Measurements from ENCODE around the gene CILP.

Gene CILP, protein sequence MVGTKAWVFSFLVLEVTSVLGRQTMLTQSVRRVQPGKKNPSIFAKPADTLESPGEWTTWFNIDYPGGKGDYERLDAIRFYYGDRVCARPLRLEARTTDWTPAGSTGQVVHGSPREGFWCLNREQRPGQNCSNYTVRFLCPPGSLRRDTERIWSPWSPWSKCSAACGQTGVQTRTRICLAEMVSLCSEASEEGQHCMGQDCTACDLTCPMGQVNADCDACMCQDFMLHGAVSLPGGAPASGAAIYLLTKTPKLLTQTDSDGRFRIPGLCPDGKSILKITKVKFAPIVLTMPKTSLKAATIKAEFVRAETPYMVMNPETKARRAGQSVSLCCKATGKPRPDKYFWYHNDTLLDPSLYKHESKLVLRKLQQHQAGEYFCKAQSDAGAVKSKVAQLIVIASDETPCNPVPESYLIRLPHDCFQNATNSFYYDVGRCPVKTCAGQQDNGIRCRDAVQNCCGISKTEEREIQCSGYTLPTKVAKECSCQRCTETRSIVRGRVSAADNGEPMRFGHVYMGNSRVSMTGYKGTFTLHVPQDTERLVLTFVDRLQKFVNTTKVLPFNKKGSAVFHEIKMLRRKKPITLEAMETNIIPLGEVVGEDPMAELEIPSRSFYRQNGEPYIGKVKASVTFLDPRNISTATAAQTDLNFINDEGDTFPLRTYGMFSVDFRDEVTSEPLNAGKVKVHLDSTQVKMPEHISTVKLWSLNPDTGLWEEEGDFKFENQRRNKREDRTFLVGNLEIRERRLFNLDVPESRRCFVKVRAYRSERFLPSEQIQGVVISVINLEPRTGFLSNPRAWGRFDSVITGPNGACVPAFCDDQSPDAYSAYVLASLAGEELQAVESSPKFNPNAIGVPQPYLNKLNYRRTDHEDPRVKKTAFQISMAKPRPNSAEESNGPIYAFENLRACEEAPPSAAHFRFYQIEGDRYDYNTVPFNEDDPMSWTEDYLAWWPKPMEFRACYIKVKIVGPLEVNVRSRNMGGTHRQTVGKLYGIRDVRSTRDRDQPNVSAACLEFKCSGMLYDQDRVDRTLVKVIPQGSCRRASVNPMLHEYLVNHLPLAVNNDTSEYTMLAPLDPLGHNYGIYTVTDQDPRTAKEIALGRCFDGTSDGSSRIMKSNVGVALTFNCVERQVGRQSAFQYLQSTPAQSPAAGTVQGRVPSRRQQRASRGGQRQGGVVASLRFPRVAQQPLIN

DNA sequence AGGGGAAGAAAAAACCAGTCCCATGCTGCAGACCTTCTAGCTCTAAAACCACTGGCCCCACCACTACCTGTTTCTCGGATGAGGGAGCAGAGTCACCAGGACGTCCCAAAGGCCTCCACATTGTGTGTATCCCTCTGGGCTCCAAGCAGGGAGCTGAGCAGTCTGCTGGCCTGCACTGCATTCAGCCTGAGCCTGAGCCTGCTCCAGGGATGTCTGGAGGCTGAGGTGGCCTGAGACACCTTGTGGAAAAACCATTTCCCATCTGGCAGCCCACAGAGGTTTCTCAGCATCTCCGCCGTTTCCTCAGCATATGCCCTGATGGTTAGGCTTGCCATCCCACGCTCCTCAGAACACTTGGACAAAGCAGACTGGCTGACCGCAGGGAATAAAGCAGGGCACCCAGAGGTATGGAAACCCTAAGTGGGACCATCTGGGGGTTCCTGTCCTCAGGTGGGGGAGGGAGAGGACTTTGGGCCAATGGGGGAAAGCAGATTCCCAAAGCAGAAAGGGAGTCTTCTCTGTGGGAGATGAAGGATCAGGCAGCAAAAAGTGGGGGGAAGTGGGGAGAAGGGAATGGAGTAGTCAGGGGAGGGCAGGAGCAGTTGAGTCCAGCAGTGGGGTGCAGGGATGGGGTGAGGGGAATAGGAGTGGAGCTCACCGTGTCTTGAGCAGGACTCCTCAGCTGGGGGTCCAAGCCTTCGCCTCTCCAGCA is at the start of gene CILP:
TSS of gene CILP (minus strand) at position 704 of the 712 bp plus-strand sequence. CDS start 1,718 bp downstream, outside the sequence.
- Histone ChIP-seq H3K27ac (ENCODE audit: low read depth in 2 of 2, low read length in 2 of 2) (peak within 1 kb of the TSS in 1 of 2 donors; percentile 7), H3K4me1 (ENCODE audit: control insufficient read depth in 2 of 2, insufficient read depth in 2 of 2, low read length in 2 of 2) (no peaks in the 10 kb centered on the region), H3K9ac (ENCODE audit: low read depth in 1 of 2, low read length in 2 of 2) (no peak within 1 kb of the TSS), H3K4me3 (ENCODE audit: low read length in 2 of 2) (no peak within 1 kb of the TSS), H3K36me3 (ENCODE audit: control insufficient read depth in 2 of 2, insufficient read depth in 2 of 2, low read length in 2 of 2) (no peaks in the 10 kb centered on the region), H3K27me3 (ENCODE audit: control insufficient read depth in 2 of 2, insufficient read depth in 2 of 2, low read length in 2 of 2) (no peaks in the 10 kb centered on the region), H3K9me3 (ENCODE audit: control insufficient read depth in 2 of 2, low read length in 2 of 2) (no peaks in the 10 kb centered on the region)

DNA sequence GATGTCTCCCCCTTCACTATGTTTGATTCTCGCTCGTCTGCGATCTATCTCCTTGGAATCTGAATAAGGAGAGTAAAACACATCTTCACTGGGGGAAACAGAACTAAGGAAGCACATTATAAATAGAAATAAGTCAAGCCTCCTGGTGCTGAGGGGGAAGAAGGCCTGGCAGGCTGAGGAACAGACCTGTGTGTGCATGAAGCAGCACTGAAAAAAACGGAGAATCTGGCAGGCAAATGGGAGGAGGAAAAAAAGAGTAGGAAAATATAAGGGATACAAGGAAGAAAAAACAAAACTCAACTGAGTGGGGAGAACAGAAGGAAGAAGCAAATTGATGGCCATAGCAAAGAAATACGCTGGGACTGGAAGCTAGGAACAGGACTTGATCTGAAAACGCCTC is 49.7 kb upstream of the CILP start:
- H3K27me3 ChIP-seq (ENCODE audit: control insufficient read depth in 2 of 2, insufficient read depth in 2 of 2, low read length in 2 of 2), result no peaks in the 10 kb centered on the region
- H3K9me3 ChIP-seq (ENCODE audit: control insufficient read depth in 2 of 2, low read length in 2 of 2), result no peaks in the 10 kb centered on the region
- H3K9ac ChIP-seq (ENCODE audit: low read depth in 1 of 2, low read length in 2 of 2), result no peak overlapping the region
- H3K27ac ChIP-seq (ENCODE audit: low read depth in 2 of 2, low read length in 2 of 2), result no peak overlapping the region
- H3K4me3 ChIP-seq (ENCODE audit: low read length in 2 of 2), result no peak overlapping the region
- peaks cover 6 to 12% of the 10 kb centered on the region in 2 donors for H3K4me1 ChIP-seq (ENCODE audit: control insufficient read depth in 2 of 2, insufficient read depth in 2 of 2, low read length in 2 of 2)
- H3K36me3 ChIP-seq (ENCODE audit: control insufficient read depth in 2 of 2, insufficient read depth in 2 of 2, low read length in 2 of 2), result peaks cover 23 to 31% of the 10 kb centered on the region in 2 donors

DNA sequence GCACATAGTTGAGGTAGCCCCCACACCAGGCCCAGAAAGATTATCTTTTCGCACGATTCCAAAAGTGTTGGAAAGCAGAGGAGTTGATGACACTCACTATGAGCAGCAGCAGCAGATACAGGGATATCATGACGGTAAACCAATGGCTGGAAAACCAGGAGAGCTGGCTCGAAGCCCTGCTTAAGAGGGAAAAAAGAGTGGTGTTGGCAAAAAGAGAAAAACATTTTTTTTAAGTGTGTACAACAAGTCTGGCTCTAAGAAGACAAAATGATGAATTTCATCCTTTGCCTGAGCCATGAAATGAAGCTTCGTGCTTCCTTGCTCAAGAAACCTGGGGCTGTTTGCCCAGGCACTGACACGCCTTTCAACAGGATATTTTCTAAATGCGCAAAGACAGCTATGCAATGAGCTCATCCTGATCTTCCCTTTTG is 48.1 kb upstream of the CILP start:
- H3K9ac ChIP-seq (ENCODE audit: low read depth in 1 of 2, low read length in 2 of 2), result no peak overlapping the region
- H3K27me3 ChIP-seq (ENCODE audit: control insufficient read depth in 2 of 2, insufficient read depth in 2 of 2, low read length in 2 of 2), result no peaks in the 10 kb centered on the region
- peaks cover 6 to 12% of the 10 kb centered on the region in 2 donors for H3K4me1 ChIP-seq (ENCODE audit: control insufficient read depth in 2 of 2, insufficient read depth in 2 of 2, low read length in 2 of 2)
- no peak overlapping the region for H3K4me3 ChIP-seq (ENCODE audit: low read length in 2 of 2)
- H3K9me3 ChIP-seq (ENCODE audit: control insufficient read depth in 2 of 2, low read length in 2 of 2), result no peaks in the 10 kb centered on the region
- peak overlapping the region; percentile 59 to 70 for H3K27ac ChIP-seq (ENCODE audit: low read depth in 2 of 2, low read length in 2 of 2)
- peaks cover 18 to 31% of the 10 kb centered on the region in 2 donors for H3K36me3 ChIP-seq (ENCODE audit: control insufficient read depth in 2 of 2, insufficient read depth in 2 of 2, low read length in 2 of 2)

DNA sequence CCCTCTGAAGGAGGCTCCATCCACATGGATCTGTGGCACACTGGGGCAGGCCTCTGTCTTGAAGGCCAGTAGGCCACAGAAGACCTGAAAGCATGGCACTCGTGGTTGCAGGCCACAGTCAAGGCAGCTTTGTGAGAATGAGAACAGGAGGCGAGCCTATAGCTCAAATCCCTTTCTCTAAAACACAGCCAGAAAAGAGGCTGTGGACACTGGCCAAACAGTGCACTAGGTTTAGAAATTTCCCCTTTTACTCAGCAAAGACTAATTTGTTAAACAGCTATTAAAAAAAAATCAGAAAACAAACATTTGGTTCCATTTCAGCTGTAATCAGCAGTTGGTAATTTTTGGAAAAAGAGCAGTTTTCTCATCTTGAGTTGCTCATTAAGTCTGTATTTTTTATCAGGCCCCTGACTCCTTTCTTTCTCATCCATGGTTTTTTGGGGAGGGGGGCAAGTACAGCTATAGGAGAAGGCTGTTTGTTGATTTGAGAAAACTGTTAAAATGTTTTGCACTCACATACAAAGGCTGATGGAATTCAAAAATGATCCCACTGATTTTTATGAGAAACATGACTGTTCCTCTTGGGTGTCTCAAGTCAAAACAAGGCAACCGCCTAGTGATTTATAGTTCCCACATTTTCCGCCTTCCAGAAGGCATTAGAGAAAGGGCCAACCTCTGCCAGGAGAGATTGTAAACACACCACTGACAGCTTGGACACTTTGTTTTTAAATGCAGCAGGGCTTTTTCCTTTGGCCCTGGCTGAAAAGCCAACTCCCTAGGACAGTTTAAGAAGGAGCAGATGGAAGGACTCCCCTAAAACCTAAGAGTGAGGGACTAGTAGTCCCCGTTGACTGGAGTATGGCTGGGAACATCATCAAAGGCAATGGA is 47.3 kb upstream of the CILP start:
- Histone ChIP-seq H3K9me3 (ENCODE audit: control insufficient read depth in 2 of 2, low read length in 2 of 2) (no peaks in the 10 kb centered on the region), H3K9ac (ENCODE audit: low read depth in 1 of 2, low read length in 2 of 2) (no peak overlapping the region), H3K27ac (ENCODE audit: low read depth in 2 of 2, low read length in 2 of 2) (peak overlapping the region; percentile 64 to 70), H3K27me3 (ENCODE audit: control insufficient read depth in 2 of 2, insufficient read depth in 2 of 2, low read length in 2 of 2) (no peaks in the 10 kb centered on the region), H3K4me3 (ENCODE audit: low read length in 2 of 2) (no peak overlapping the region), H3K36me3 (ENCODE audit: control insufficient read depth in 2 of 2, insufficient read depth in 2 of 2, low read length in 2 of 2) (peaks cover 16 to 31% of the 10 kb centered on the region in 2 donors), H3K4me1 (ENCODE audit: control insufficient read depth in 2 of 2, insufficient read depth in 2 of 2, low read length in 2 of 2) (peaks cover 6 to 12% of the 10 kb centered on the region in 2 donors)

DNA sequence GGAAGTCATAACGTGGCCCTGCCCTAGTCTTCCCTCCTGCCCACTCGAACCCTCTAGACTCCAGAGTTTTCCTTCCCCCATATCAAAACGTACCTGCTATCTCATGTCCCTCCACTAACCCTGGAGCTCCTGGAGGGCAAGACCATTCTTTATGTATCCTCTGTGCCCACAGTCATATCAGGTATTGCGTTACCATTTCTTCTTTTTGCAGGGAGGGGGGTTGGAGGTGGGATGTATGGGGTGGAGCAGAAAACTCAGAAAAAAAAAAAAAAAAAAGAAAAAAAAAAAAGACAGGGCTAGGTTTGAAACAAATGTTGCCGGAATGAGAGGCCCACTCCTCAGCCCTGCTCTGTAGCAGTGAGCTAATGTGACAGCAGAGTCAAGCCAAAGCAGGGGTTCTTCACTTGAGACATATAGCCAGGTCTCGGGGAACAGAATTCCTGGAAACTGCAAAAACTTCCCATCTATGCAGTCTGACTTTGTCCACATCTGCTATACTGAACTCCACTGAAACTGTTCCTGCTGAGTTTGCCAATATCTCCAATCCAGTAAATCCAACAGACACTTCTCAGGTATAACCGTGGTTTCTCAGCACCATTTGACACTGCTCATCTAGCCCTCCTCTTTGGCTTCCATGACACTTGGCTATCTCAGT is 44.3 kb upstream of the CILP start:
- H3K9ac ChIP-seq (ENCODE audit: low read depth in 1 of 2, low read length in 2 of 2), result no peak overlapping the region
- H3K36me3 ChIP-seq (ENCODE audit: control insufficient read depth in 2 of 2, insufficient read depth in 2 of 2, low read length in 2 of 2), result peaks cover 11 to 20% of the 10 kb centered on the region in 2 donors
- H3K9me3 ChIP-seq (ENCODE audit: control insufficient read depth in 2 of 2, low read length in 2 of 2), result no peaks in the 10 kb centered on the region
- no peak overlapping the region for H3K27ac ChIP-seq (ENCODE audit: low read depth in 2 of 2, low read length in 2 of 2)
- no peaks in the 10 kb centered on the region for H3K27me3 ChIP-seq (ENCODE audit: control insufficient read depth in 2 of 2, insufficient read depth in 2 of 2, low read length in 2 of 2)
- peaks cover 6 to 12% of the 10 kb centered on the region in 2 donors for H3K4me1 ChIP-seq (ENCODE audit: control insufficient read depth in 2 of 2, insufficient read depth in 2 of 2, low read length in 2 of 2)
- no peak overlapping the region for H3K4me3 ChIP-seq (ENCODE audit: low read length in 2 of 2)

DNA sequence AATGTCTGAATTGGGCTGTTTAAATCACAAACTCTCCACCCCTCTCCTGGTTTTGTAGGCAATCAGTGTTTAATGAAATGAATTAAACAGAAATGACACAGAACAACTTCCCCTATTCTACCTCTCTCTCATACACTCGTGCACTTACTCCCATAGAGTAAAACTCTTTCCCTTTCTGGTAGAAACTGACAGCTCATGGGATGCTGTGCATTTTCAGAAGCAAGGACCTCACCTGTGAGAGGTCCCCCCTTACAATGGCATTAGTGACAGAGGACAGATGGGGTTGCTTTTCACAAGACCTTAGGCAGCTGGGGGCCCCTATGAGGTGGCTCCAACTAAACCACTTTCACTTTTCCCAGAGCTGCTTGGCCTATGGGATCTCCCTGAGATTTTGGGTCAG is 43.5 kb upstream of the CILP start:
- Histone ChIP-seq H3K4me1 (ENCODE audit: control insufficient read depth in 2 of 2, insufficient read depth in 2 of 2, low read length in 2 of 2) (peaks cover 6 to 12% of the 10 kb centered on the region in 2 donors), H3K9ac (ENCODE audit: low read depth in 1 of 2, low read length in 2 of 2) (no peak overlapping the region), H3K36me3 (ENCODE audit: control insufficient read depth in 2 of 2, insufficient read depth in 2 of 2, low read length in 2 of 2) (peaks cover 3 to 15% of the 10 kb centered on the region in 2 donors), H3K27ac (ENCODE audit: low read depth in 2 of 2, low read length in 2 of 2) (no peak overlapping the region), H3K9me3 (ENCODE audit: control insufficient read depth in 2 of 2, low read length in 2 of 2) (no peaks in the 10 kb centered on the region), H3K4me3 (ENCODE audit: low read length in 2 of 2) (no peak overlapping the region), H3K27me3 (ENCODE audit: control insufficient read depth in 2 of 2, insufficient read depth in 2 of 2, low read length in 2 of 2) (no peaks in the 10 kb centered on the region)

DNA sequence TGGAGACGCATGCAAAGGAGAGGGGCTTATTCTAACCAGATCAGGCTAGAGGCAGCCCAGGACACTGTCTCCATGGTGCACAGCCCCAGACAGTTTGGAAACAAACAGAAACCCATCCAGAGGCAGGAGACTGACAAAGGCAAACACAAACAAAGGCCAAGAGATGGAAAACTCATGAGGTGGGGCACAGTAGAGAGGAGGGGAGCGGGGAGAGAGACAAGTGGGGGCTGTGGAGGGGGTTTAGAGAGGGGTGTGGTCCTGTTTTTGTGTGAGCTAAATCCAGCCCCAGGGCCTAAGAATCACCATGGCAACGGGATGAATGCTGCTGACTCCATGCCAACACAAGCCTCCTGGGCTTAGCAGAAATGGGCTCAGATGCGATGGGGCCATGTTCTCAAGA is 43.1 kb upstream of the CILP start:
- no peaks in the 10 kb centered on the region for H3K27me3 ChIP-seq (ENCODE audit: control insufficient read depth in 2 of 2, insufficient read depth in 2 of 2, low read length in 2 of 2)
- no peak overlapping the region for H3K27ac ChIP-seq (ENCODE audit: low read depth in 2 of 2, low read length in 2 of 2)
- H3K4me3 ChIP-seq (ENCODE audit: low read length in 2 of 2), result no peak overlapping the region
- no peak overlapping the region for H3K9ac ChIP-seq (ENCODE audit: low read depth in 1 of 2, low read length in 2 of 2)
- peaks cover 8 to 12% of the 10 kb centered on the region in 2 donors for H3K4me1 ChIP-seq (ENCODE audit: control insufficient read depth in 2 of 2, insufficient read depth in 2 of 2, low read length in 2 of 2)
- H3K9me3 ChIP-seq (ENCODE audit: control insufficient read depth in 2 of 2, low read length in 2 of 2), result no peaks in the 10 kb centered on the region
- peaks cover 3 to 11% of the 10 kb centered on the region in 2 donors for H3K36me3 ChIP-seq (ENCODE audit: control insufficient read depth in 2 of 2, insufficient read depth in 2 of 2, low read length in 2 of 2)

DNA sequence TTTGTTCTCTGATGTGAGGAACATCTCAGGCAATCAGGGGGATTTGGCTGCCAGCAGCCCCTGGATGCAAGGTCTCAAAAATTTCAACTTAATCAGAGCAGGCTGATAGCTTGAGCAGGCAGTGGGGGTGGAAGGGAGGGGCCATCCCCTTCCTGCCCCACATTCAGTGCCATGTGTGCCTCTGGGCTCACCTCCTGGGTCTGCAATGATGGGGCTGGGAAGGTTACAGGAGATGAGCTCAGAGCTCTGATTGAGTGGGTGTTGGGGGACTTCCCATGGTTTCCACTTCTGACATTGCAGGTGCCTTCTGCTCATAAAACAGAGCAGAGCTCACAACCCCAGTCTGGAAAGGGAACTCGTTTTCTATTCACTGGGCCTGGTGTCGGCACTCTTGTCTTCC is 38.4 kb upstream of the CILP start:
- H3K27ac ChIP-seq (ENCODE audit: low read depth in 2 of 2, low read length in 2 of 2), result no peak overlapping the region
- no peak overlapping the region for H3K9ac ChIP-seq (ENCODE audit: low read depth in 1 of 2, low read length in 2 of 2)
- no peaks in the 10 kb centered on the region for H3K9me3 ChIP-seq (ENCODE audit: control insufficient read depth in 2 of 2, low read length in 2 of 2)
- no peak overlapping the region for H3K4me3 ChIP-seq (ENCODE audit: low read length in 2 of 2)
- peaks cover 2 to 4% of the 10 kb centered on the region in 2 donors for H3K4me1 ChIP-seq (ENCODE audit: control insufficient read depth in 2 of 2, insufficient read depth in 2 of 2, low read length in 2 of 2)
- H3K36me3 ChIP-seq (ENCODE audit: control insufficient read depth in 2 of 2, insufficient read depth in 2 of 2, low read length in 2 of 2), result peaks cover 0 to 3% of the 10 kb centered on the region in 2 donors
- H3K27me3 ChIP-seq (ENCODE audit: control insufficient read depth in 2 of 2, insufficient read depth in 2 of 2, low read length in 2 of 2), result no peaks in the 10 kb centered on the region
